Measurements from ENCODE around the gene SEL1L3. TPM values are rescaled to one million over a fixed set of nuclear protein-coding genes. Genes with fewer than 3 reads are reported as not detected.

SEL1L3 gene
- total and polyA plus RNA-seq, 12 donors: 1.4 to 9.8 (median 3.5) TPM

DNA sequence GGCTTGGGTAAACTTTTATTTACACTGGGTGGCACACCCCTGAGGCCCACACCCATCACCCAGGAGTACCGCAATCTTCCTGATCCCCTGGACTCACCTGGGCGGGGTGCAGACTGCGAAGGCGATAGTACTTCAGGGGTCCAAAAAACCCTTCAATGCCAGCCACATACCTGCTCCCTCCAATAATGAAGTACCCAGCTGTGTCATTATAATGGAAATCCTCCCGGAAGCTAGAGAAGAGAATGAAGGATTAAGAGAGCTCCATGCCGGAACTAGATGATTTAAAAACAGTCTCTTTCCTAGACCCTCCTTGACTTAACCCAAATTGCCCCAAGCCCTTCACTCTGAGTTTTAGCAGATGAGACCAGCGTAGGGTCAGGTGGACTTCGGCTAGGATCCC, 40.9 kb downstream of the SEL1L3 start:
- ATAC-seq: no peak
- TF ChIP-seq, protein P1, sequence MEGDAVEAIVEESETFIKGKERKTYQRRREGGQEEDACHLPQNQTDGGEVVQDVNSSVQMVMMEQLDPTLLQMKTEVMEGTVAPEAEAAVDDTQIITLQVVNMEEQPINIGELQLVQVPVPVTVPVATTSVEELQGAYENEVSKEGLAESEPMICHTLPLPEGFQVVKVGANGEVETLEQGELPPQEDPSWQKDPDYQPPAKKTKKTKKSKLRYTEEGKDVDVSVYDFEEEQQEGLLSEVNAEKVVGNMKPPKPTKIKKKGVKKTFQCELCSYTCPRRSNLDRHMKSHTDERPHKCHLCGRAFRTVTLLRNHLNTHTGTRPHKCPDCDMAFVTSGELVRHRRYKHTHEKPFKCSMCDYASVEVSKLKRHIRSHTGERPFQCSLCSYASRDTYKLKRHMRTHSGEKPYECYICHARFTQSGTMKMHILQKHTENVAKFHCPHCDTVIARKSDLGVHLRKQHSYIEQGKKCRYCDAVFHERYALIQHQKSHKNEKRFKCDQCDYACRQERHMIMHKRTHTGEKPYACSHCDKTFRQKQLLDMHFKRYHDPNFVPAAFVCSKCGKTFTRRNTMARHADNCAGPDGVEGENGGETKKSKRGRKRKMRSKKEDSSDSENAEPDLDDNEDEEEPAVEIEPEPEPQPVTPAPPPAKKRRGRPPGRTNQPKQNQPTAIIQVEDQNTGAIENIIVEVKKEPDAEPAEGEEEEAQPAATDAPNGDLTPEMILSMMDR (IDR thresholded peaks at IDR 0.05): no peak
- WGBS, 2 donors: 92 to 96% methylated on average over 8 of the region's 8 CpGs
- no peak overlapping the region for H3K4me3 ChIP-seq
- DNase-seq: no peak
- no peaks in the 10 kb centered on the region for H3K9me3 ChIP-seq
- no peaks in the 10 kb centered on the region for H3K27me3 ChIP-seq
- H3K4me1 ChIP-seq: peaks cover 0 to 4% (median 0%) of the 10 kb centered on the region in 9 donors
- intact Hi-C loops (cut with DNase I): no loop called here
- H3K36me3 ChIP-seq: peaks cover 0 to 54% (median 0%) of the 10 kb centered on the region in 9 donors
- no peak overlapping the region for H3K27ac ChIP-seq

DNA sequence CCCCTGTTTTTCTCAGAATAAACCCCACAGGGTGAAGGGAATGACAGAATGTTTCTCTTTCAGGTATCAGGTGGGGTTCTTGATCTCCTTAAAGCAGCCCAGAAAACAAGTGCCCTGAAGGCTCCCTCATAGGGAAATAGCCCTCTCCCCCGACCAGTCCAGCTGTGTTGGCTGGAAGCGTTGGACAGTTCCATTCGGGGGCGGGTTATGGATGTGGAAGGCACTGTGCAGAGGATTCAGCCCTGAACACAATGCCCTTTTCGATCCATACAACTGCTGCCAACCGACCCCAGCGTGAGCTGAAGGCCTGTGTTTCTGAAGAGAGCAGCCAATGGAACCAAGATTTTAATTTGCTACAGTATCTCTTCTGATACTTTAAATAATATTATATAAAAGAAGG, 41.5 kb downstream of the SEL1L3 start:
- 83 to 89% methylated on average over 7 of the region's 7 CpGs for WGBS, 2 donors
- DNase-seq: no peak
- TF ChIP-seq, protein P1 (IDR thresholded peaks at IDR 0.05): no peak
- H3K4me3 ChIP-seq: no peak overlapping the region
- no peaks in the 10 kb centered on the region for H3K27me3 ChIP-seq
- intact Hi-C loops (cut with DNase I): no loop called here
- peaks cover 0 to 54% (median 0%) of the 10 kb centered on the region in 9 donors for H3K36me3 ChIP-seq
- ATAC-seq: no peak
- H3K4me1 ChIP-seq: peaks cover 0 to 4% (median 0%) of the 10 kb centered on the region in 9 donors
- H3K27ac ChIP-seq: no peak overlapping the region
- H3K9me3 ChIP-seq: no peaks in the 10 kb centered on the region

DNA sequence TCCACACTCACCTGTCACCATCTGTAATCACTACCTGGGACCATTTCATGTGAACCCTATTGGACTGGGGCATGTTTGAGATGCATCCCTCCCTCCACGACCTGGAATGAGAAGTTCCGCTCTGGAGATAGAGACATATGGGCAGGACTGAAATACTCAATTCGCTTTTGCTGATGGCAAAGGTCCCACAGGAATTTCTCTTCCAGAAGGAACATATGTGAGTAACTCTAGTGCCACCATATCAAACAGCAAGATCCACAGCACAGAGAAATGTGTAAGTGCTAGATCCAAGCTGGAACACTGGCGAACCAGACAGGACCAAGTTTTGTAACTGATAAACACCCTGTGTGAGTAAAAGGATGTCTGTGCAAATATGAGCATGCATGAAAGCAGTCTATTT, 43.9 kb downstream of the SEL1L3 start:
- TF ChIP-seq, protein P1 (IDR thresholded peaks at IDR 0.05): no peak
- no peaks in the 10 kb centered on the region for H3K9me3 ChIP-seq
- no peaks in the 10 kb centered on the region for H3K27me3 ChIP-seq
- 71 to 74% methylated on average over 4 of the region's 4 CpGs for WGBS, 2 donors
- intact Hi-C loops (cut with DNase I): no loop called here
- DNase-seq (no peak), ATAC-seq (no peak)
- H3K27ac ChIP-seq: no peak overlapping the region
- peaks cover 0 to 54% (median 0%) of the 10 kb centered on the region in 9 donors for H3K36me3 ChIP-seq
- H3K4me1 ChIP-seq: peaks cover 0 to 12% (median 7%) of the 10 kb centered on the region in 9 donors
- no peak overlapping the region for H3K4me3 ChIP-seq

DNA sequence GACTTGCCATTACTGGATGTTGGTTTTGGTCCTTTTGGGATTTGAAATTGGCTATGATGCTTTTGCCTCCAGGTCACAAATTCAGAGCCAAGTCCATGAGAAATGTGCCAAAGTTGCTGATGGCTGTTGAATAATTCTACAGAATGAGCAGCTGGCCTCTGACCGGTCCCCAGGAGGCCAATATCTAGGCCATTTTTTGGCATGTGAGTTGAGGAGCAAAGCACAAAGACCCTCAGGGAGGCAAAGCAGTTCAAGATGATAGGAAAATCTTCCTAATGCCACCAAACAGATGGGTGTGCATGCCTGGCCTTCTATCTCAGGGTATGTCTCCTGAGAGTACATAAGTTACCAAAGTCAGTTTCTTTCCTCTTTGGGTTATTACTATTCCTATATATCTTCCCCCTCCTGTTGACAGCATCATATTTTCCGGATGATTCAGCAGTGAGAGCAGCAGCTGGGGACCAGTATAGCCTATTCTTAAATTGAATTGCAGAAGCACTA, 44.4 kb downstream of the SEL1L3 start:
- no peaks in the 10 kb centered on the region for H3K27me3 ChIP-seq
- ATAC-seq (no peak), DNase-seq (no peak)
- WGBS, 2 donors: 73 to 79% methylated on average over 2 of the region's 2 CpGs
- H3K4me3 ChIP-seq: no peak overlapping the region
- peaks cover 0 to 54% (median 0%) of the 10 kb centered on the region in 9 donors for H3K36me3 ChIP-seq
- H3K27ac ChIP-seq: no peak overlapping the region
- peaks cover 0 to 16% (median 10%) of the 10 kb centered on the region in 9 donors for H3K4me1 ChIP-seq
- no peaks in the 10 kb centered on the region for H3K9me3 ChIP-seq
- intact Hi-C loops (cut with DNase I): no loop called here
- TF ChIP-seq, protein P1 (IDR thresholded peaks at IDR 0.05): no peak
